Esophagus (tissue), 2 donors: ENCODE measurements around the gene RXRA. TPM values are rescaled to one million over a fixed set of nuclear protein-coding genes. Genes with fewer than 3 reads are reported as not detected.

Source experiments
- H3K27ac ChIP-seq, 2 donors: one replicate each; pipeline ENCODE4 v1.5.1; 2013; ENCODE audit warnings: low read depth in 2 of 2, mild to moderate bottlenecking in 2 of 2, inconsistent platforms in 1 of 2, low read length in 1 of 2, moderate library complexity in 1 of 2
- H3K27me3 ChIP-seq, 2 donors: one replicate each; pipeline ENCODE4 v1.6.1; 2013; ENCODE audit warnings: low read length in 2 of 2, control low read depth in 1 of 2, mild to moderate bottlenecking in 1 of 2; ENCODE audit not compliant: insufficient read depth in 2 of 2, control insufficient read depth in 1 of 2
- H3K36me3 ChIP-seq, 2 donors: one replicate each; pipeline ENCODE4 v1.6.1; 2013; ENCODE audit warnings: low read length in 1 of 2; ENCODE audit not compliant: control insufficient read depth in 2 of 2, insufficient read depth in 2 of 2
- H3K4me1 ChIP-seq, 2 donors: one replicate each; pipeline ENCODE4 v1.6.1; 2013; ENCODE audit warnings: low read length in 1 of 2; ENCODE audit not compliant: control insufficient read depth in 2 of 2, insufficient read depth in 2 of 2
- H3K4me3 ChIP-seq, 2 donors: one replicate each; pipeline ENCODE4 v1.5.1; 2013; ENCODE audit warnings: low read length in 2 of 2, mild to moderate bottlenecking in 2 of 2, low read depth in 1 of 2, moderate library complexity in 1 of 2
- H3K9me3 ChIP-seq, 2 donors: one replicate each; pipeline ENCODE4 v1.6.1; 2013; ENCODE audit warnings: mild to moderate bottlenecking in 2 of 2, low read depth in 1 of 2, low read length in 1 of 2, moderate library complexity in 1 of 2; ENCODE audit not compliant: control insufficient read depth in 2 of 2, insufficient read depth in 1 of 2
- WGBS, 2 donors: extraction: QIAGEN DNeasy Blood & Tissue Kit; methylation state at CpG; one replicate each; pipeline ENCODE4 v1.1.7; 2013; 5-methylcytosine and 5-hydroxymethylcytosine counted together
- polyA plus RNA-seq, 2 donors: library from polyadenylated mRNA; stranded (reverse); fragments of 200-250 nt; gene quantifications; one replicate each; pipeline ENCODE4 v1.2.3, GENCODE V29; 2013
- donor health status: healthy with polysubstance abuse.
- donor health status: Bipolar disorder and iron deficiency.

Gene RXRA
- polyA plus RNA-seq, 2 donors, result 31.4 to 63.4 TPM

DNA sequence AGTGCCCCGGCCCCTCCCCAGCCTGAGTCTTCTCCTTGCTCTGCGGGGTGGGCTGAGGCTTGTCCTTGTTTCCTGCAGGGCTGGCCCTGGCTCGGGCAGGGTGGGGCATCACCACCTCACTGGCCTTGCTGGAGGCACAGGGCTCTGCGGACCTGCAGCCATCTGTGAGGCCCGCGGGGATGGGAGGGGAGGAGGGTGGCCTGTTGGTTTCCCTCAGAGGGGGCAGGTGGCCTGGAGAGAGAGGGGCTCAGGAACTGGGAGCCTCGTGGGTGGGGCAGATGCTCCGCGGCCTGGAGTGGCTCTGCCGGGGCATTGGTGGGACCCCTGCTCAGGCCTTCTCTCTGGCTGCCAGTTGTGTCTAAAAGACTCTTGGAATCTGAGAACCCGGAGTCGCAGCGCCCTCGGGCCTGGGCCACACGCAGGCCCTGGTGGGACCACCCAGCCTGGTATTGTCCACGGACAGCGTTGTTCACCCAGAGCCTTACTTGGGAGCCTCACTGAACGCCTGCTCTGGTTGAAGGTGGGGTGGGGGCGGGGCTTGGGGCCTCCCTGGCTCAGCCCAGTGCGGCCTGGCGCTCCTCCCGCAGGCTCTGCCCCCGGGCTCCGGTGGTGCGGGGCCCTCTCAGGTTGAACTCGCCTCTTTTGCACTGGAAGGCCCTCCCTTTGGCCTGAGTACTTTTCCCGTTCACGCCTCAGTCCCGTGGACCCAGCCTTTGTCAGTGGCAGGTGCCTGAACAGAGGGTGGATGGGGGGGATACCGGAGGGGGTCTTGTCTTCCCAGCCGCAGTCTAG, 111.3 kb downstream of the RXRA start:
- no peak overlapping the region for H3K4me3 ChIP-seq

DNA sequence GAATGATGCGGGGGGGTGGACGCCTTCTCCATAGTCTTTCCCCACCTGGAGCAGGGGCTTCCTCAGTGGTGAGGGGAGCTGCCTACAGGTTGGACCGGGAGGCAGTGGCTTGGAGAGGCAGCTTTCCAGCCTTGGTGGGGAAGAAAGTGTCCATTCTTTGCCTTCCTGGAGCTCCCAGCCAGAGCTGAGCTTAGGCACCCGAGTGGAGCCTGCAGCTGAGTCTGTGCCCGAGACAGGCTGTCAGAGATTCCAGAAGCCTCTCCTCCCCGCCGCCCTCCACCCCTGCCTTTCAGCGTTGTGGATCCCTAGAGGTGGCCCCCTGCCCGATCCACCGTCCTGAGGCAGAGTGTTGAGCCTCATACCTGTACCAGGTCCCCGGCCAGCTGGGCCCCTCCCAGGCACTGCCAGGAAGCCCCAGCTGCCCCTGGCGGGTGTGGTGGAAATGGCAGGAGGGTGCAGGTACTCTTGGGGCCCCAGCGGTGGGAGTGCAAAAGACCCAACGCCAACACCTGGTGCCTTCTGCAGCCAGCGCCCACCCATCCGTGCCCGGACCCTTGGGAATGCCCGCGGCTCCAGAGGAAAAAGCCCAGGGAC, 112.0 kb downstream of the RXRA start:
- Histone ChIP-seq H3K27me3 (no peaks in the 10 kb centered on the region), H3K4me3 (no peak overlapping the region), H3K9me3 (no peaks in the 10 kb centered on the region), H3K4me1 (peaks cover 24 to 57% of the 10 kb centered on the region in 2 donors), H3K36me3 (peaks cover 3 to 26% of the 10 kb centered on the region in 2 donors), H3K27ac (peak overlapping the region; percentile 11 to 38)
- WGBS, 2 donors, result 65 to 79% methylated on average over 19 of the region's 19 CpGs

More for the DNA sequence above, 111.3 kb downstream of the RXRA start:
- Histone ChIP-seq H3K9me3 (no peaks in the 10 kb centered on the region), H3K27ac (peak overlapping the region; percentile 24 to 96), H3K36me3 (peaks cover 3 to 27% of the 10 kb centered on the region in 2 donors), H3K27me3 (no peaks in the 10 kb centered on the region), H3K4me1 (peaks cover 26 to 58% of the 10 kb centered on the region in 2 donors)
- WGBS, 2 donors, result 59 to 70% methylated on average over 31 of the region's 31 CpGs

DNA sequence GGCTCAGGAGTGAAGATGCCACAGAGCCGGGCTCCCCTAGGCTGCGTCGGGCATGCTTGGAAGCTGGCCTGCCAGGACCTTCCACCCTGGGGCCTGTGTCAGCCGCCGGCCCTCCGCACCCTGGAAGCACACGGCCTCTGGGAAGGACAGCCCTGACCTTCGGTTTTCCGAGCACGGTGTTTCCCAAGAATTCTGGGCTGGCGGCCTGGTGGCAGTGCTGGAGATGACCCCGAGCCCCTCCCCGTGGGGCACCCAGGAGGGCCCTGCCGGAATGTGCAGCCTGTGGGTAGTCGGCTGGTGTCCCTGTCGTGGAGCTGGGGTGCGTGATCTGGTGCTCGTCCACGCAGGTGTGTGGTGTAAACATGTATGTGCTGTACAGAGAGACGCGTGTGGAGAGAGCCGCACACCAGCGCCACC, 113.1 kb downstream of the RXRA start:
- Histone ChIP-seq H3K9me3 (no peaks in the 10 kb centered on the region), H3K27ac (no peak overlapping the region), H3K4me3 (no peak overlapping the region), H3K36me3 (peaks cover under 1 to 18% of the 10 kb centered on the region in 2 donors), H3K4me1 (peaks cover 19 to 53% of the 10 kb centered on the region in 2 donors), H3K27me3 (no peaks in the 10 kb centered on the region)
- WGBS, 2 donors, result 88 to 90% methylated on average over 23 of the region's 23 CpGs

DNA sequence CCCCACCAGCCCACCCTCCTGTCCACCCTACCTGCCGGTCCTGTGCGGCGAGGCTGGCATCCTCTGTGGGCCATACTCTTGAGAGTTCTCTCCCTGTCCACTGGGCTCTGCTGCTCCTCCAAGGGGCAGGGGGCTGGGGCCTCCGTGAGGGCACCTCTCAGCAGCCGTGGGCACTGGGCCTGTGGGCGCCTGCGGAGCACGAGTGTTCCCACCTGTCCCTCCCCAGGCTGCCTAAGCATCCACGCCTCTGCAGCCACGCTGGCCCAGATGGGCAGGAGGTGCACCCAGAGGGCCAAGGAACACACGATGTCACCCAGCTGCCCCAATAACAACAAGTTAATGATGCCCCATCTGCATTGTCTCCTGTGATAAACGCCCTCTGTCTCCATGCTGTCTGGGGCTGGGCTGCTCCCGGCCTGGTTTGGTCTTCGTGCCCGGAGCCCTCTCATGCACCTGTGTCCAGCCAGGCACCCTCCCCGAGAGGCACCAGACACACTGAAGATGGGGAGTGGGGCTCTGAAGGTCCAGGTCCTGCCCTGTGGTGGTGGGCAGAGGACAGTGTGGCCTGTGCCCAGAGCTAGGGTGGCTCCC, 114.5 kb downstream of the RXRA start:
- no peaks in the 10 kb centered on the region for H3K9me3 ChIP-seq
- no peak overlapping the region for H3K27ac ChIP-seq
- no peak overlapping the region for H3K4me3 ChIP-seq
- H3K27me3 ChIP-seq, result no peaks in the 10 kb centered on the region
- H3K36me3 ChIP-seq, result peaks cover 0 to 16% of the 10 kb centered on the region in 2 donors
- H3K4me1 ChIP-seq, result peaks cover 17 to 46% of the 10 kb centered on the region in 2 donors
- WGBS, 2 donors, result 61 to 64% methylated on average over 16 of the region's 16 CpGs

DNA sequence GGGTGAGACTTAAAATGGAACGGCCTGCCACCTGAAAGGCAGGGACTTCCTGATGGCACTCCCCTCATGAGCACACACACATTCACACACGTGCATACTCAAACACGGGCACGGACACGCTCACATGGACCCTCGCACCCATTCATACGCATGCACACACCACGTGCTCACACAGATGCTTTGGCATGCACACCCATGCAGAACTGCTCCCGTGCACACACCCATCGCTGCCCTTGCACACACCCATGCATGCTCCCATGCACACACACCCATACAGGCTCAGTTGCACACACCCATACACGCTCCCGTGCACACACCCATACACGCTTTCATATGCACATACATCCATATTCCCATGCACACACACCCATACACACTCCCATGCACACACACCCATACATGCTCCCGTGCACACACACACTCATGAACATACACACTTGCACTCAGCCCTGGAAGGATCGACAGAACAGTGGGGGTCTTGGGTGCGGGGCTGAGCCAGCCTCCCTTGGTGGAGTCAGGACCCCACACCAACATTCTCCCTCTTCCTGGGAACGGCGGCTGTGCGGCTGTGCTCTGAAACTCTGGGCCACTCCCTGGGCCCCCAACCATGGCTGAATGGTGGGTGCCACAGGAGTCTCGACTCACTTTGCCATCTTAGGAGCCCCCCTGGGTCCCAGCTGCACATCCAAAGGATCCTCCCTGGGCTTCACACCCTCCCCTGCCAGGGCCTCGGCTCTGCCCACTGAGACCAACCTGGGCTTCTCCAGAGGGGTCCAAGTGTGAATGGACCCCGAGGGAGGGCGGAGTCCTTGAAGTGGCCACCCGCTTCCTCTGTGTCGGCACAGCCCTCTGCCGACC, 115.2 kb downstream of the RXRA start:
- Histone ChIP-seq H3K27ac (no peak overlapping the region), H3K4me3 (no peak overlapping the region), H3K27me3 (no peaks in the 10 kb centered on the region), H3K9me3 (no peaks in the 10 kb centered on the region), H3K36me3 (peaks cover 0 to 8% of the 10 kb centered on the region in 2 donors), H3K4me1 (peaks cover 17 to 39% of the 10 kb centered on the region in 2 donors)
- 54 to 59% methylated on average over 26 of the region's 26 CpGs for WGBS, 2 donors

DNA sequence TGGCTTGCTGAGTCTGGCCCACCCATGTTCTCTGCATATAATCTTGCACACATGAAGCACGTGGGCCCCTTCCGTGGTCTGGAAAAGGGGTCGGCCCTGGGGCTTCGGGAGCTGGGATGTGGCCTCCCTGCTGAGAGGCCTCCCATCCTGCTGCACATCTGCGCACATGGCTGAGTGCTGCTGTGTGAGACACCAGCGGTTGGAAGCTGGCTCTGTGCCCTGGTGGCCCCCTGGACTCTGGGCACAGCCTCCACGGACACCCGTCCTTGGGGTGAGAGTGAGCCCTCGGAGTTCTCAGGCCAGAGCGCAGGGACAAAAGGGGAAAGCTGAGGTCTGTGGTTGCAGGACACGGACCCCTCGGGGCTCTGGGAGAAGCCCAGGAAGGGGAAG, 115.8 kb downstream of the RXRA start:
- Histone ChIP-seq H3K27me3 (no peaks in the 10 kb centered on the region), H3K27ac (no peak overlapping the region), H3K9me3 (no peaks in the 10 kb centered on the region), H3K4me3 (no peak overlapping the region), H3K36me3 (peaks cover 0 to 4% of the 10 kb centered on the region in 2 donors), H3K4me1 (peaks cover 13 to 33% of the 10 kb centered on the region in 2 donors)
- WGBS, 2 donors, result 7 to 14% methylated on average over 12 of the region's 12 CpGs

DNA sequence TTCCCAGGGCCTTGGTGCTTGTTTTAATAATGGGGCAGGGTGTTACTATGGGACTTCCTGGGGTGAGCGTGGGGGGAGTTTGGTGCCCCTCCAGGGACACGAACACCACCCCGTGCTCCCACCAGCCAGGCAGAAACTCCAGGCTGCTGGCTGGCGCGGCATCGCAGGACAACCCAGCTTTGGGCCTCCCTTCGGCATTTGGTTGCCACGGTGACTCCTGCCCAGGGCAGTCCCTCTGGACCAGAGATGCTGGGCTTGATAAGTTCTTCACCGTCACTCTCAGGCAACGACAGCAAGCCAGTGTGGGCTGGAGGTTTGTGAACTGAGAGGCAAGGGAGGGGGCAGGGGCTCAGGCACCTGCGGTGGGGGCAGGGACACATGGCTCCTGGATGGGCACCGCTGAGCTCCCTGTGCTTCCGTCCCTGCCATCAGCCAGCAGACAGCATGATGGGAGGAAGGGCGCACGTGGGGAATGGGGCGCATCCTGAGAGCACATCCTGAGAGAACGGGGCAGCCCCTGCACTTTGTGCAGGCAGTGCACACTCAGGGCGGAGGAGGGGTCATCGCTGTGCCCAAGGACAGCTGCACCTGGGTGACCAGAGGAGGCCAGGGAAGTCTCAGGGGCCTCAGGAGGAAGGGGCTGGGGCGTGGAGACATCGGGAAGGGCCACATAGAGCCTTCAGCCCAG, 116.4 kb downstream of the RXRA start:
- Histone ChIP-seq H3K27me3 (no peaks in the 10 kb centered on the region), H3K36me3 (no peaks in the 10 kb centered on the region), H3K9me3 (no peaks in the 10 kb centered on the region), H3K4me1 (peaks cover 7 to 28% of the 10 kb centered on the region in 2 donors), H3K27ac (no peak overlapping the region), H3K4me3 (no peak overlapping the region)
- WGBS, 2 donors, result 22 to 27% methylated on average over 20 to 21 of the region's 21 CpGs

DNA sequence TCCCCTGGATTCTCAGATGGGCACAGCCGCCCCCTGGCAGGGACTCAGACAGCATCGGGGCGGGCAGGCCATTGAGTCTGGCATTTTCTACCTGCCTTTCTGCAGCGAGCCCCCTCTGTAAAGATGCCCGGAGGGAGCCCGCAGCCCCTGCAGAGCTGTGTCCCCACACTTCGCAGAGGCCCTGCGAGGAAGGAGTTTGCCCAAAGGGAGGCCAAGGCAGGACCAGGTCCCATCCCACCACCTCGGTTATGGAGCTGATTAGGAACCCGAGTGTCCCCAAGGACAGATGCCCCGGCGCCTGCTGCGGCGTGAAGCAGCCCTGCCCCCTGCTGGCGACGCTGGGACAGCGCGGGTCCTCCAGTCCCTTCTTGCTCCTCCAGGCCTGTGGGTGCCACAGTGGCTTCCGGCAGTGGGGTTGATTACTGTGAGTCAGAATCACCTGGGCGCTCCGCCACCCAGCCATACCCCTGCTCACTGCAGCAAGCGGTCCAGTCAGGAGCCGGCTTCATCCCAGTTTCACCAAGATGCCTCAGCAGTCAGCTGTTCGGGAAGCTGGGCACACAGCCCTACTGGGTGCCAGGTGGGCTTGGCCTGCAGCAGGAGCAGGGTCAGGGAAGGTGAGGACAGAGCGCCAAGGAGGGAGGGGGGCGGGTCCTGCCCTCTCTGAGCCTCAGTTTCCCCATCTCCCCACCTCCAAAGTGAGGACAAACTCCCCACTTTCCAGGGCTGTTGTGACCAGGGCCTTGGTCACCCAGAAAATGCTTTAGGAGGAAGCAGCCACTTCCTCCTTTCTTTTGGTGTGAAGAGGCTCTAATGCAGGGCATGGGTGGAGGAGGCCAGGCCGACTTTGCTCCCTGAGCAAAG, 117.2 kb downstream of the RXRA start:
- Histone ChIP-seq H3K9me3 (peaks cover 0 to 2% of the 10 kb centered on the region in 2 donors), H3K4me3 (no peak overlapping the region), H3K27me3 (no peaks in the 10 kb centered on the region), H3K36me3 (no peaks in the 10 kb centered on the region), H3K27ac (peak overlapping the region in 1 of 2 donors; percentile 45), H3K4me1 (peaks cover 0 to 28% of the 10 kb centered on the region in 2 donors)
- WGBS, 2 donors, result 12 to 15% methylated on average over 25 to 27 of the region's 27 CpGs
